GM19397 (cell line): ENCODE results near the gene GATB.

Experiments used
- ATAC-seq: cut with Tn5 transposase; IDR thresholded peaks from one replicate; pipeline ENCODE4 v1.9.1; 2021; ENCODE audit warnings: mild to moderate bottlenecking, moderate library complexity; ENCODE audit not compliant: unreplicated experiment

GATB gene, protein sequence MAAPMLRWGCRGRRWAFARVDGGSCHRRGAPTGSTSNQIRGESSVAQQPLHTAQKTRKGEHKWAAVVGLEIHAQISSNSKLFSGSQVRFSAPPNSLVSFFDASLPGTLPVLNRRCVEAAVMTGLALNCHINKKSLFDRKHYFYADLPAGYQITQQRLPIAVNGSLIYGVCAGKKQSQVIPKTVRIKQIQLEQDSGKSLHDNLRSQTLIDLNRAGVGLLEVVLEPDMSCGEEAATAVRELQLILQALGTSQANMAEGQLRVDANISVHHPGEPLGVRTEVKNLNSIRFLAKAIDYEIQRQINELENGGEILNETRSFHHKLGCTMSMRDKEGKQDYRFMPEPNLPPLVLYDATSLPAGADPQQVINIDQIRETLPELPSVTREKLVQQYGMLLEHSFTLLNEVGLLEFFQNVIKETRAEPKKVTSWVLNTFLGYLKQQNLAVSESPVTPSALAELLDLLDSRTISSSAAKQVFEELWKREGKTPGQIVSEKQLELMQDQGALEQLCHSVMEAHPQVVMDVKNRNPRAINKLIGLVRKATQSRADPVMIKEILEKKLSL

DNA sequence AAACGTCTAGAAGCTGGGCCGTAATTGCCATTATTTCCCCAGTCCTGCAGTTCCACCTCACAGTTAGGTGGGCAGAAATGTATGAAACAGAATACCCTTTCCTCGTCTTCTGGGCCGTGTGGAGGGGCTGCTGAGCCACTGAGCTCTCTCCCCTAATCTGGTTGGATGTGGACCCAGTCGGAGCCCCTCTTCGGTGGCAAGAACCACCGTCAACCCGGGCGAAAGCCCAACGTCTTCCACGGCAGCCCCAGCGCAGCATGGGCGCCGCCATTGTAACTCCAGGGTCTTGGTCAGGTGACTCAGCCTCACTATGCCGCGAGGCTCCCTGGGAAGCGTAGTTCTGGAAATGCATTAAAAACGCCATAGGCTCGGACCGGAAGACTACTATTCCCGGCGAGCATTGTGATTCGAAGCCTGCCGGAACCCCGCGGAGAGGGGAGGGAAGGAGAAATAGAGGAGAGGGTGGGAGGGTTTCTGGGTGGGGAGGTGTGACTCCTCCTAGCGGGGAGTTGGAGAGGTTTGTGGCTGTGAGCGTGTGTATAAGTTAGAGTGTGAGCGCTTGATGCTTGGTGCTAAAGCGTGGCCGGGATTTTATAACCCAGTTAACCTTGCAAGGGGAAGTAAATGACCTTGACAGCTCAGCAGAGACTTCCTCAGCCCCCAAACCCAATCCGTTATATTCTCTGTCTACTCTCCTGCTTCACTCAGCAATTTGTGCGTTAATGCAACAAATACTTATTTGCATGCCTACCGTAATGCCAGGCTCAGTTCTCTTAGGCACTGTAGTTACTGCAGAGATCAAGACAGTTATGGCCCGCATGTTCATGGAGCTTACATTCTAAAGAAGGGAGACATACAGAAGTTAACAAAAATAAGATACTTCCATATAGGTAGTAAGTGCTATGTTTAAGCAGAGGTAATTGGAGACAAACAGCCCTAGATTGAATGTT, at the start of gene GATB:
GATB (minus strand) TSS at position 296 of the 950 bp plus-strand sequence; CDS start at position 271, 25 bp downstream.
- ATAC-seq: peak; percentile 100

DNA sequence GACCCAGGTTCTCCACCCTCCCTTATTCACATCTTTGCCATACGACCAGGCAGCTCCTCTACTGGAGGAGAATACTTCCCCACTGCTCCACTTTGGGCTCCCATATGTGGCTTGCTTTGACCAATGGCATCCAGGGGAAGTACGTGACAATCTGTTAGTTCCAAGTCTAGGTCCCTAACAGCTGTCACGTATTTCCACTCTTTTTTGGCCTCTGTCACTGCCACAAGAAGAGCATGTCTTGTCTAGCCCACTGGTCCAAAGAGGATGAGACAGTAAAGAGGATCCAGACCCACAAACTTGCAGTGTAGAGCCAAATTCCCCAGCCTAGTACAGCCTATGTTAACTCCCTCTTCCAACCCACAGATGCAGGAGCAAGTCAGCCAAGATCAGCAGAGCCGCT, 49.7 kb upstream of the GATB start:
- no peak for ATAC-seq

DNA sequence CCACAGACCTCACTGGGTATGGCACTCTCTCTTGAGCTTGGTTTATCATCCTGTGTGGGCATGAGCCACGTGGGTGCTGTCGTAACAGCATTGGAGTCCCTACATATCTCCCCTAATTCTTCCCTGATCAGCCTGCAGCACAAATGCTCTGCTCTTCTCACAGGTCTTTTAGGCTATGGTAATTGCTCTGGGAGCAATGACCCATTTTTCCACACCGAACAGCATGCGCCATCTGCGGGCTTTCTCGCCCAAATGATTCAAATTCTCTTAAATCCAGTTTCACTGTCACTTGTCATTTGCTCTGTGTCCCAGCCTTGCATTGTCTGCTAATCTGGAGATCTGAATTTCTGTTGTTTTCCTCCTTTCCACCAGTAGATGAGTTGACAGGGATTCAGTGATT, 48.9 kb upstream of the GATB start:
- ATAC-seq: no peak

DNA sequence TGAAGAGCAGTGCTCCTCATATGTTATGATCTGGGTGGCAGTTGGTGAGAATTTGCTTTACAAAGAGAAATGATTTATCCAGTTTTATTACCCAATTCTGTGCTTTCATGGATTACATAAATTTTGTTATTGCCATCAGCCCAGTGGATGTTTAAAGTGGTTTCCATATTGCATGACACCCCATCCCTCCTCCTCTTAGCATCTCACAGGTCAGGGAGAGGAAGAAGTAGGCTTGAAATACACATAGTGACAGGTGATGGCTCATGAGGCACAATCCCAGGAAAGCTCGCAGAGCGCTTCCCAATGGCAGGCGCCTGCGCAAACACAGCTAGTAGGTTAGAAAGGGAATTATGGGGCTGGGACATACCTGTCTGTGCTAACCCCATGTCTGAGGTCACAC, 47.7 kb upstream of the GATB start:
- no peak for ATAC-seq

DNA sequence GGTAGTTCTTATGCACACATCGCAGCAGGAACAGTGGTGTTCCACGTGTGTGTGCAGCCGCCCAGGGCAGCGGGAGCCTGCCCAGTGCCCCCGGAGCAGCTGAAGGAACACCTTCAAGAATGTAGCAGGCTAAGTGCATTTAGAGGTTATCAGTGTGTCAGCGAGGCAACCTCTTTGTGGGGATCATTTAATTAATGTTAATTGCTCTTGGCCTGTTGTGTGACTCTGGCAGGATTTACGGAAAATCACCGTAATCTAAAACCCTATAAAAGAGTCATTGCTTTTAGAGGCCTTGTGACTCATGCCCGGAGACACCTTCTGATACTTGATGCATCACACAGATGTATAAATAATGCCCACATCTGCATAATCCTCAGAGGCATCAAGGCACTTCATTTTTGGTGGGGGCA, 47.3 kb upstream of the GATB start:
- ATAC-seq: no peak

DNA sequence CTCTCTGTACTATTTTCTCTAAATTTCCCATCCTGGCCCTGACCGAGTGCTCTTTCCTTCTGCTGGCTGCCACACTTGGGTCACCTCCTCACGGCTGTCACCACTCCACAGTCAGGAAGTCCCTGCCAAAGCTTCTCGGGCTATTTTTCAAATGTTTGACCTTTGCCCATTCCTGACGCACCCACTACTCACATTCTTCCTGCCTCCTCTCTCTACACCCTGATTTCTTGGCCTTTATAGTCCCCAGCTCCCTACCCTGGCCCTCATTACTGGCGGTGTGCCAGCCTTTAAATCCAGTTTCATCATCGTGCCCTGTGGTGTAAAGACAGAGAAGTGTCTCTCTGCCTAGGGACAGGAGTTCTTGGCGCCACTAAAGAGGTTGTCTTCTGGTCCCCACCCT, 46.4 kb upstream of the GATB start:
- ATAC-seq: no peak

DNA sequence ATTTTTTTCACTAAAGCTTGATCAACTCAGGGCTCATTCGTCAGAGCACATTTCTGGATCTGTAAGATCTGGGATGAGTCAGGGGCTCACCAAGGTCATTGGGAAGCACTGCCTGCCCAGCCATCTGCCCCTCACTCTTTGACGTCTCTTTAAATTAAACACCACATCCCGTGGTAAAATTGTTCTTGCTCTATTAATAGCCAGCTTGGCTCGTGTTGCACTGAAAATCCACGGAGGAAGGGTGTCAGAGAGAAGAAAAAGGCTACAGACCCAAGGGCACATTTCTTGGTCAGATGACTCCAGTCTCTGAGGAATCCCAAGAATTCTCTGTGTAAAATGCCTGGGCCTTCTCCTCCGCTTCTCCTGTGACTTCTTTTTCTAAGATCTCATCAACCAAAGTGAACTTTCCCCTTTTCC, 45.7 kb upstream of the GATB start:
- ATAC-seq: no peak

DNA sequence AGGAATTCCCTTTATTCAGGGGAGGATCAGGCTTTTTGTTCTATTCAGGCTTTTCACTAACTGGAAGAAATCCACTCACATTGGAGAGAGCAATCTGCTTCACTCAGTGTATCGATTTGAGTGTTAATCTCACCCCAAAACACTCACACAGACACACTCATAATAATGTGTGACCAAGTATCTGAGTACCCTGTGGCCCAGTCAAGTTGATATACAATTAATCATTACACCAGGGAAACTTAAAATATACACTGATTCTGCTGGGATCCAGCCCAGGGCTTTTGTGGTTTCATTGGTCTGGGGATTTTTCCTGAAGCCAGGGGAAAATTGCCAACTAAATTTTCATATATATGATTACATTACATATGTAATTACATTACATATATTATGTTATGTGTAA, 44.0 kb upstream of the GATB start:
- ATAC-seq: no peak

DNA sequence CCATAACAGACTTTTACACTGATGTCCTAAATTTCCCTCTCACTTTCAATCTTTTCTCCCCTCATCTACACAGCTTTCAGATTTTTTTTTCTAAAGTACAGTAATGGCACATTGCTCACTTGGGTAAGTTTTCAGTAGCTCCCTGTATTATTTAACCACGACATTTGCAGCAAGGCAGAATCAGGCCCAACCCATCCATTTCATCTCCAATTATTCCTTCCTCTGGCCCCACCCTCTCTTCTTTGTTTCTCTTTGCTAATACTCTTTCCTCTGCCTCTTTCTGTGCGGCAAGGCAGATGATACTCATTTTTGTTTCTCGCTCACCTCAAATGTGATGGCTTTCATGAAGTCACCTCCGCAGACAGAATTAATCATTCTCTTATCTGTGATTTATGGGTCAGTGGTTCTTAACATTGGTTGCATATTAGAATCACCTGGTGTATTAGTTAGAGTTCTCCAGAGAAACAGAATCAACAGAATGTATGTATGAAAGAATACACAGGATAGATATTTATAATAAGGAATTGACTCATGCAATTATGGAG, 43.4 kb upstream of the GATB start:
- no peak for ATAC-seq

DNA sequence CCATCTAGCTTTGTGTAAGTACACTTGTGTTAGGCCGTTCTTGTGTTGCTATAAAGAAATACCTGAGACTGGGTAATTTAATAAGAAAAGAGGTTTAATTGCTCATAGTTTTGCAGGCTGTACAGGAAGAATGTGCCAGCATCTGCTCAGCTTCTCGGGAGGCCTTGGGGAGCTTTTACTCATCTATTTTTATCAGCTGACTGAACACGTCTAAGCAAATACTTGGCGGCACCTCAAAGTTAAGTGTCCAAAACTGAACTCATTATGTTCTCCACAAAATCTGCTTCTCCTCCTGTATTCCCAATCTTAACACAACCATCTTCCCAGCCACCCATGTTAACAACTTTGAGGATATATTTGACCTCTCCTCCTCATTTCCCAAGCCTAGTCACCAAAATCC, 42.4 kb upstream of the GATB start:
- ATAC-seq: no peak

DNA sequence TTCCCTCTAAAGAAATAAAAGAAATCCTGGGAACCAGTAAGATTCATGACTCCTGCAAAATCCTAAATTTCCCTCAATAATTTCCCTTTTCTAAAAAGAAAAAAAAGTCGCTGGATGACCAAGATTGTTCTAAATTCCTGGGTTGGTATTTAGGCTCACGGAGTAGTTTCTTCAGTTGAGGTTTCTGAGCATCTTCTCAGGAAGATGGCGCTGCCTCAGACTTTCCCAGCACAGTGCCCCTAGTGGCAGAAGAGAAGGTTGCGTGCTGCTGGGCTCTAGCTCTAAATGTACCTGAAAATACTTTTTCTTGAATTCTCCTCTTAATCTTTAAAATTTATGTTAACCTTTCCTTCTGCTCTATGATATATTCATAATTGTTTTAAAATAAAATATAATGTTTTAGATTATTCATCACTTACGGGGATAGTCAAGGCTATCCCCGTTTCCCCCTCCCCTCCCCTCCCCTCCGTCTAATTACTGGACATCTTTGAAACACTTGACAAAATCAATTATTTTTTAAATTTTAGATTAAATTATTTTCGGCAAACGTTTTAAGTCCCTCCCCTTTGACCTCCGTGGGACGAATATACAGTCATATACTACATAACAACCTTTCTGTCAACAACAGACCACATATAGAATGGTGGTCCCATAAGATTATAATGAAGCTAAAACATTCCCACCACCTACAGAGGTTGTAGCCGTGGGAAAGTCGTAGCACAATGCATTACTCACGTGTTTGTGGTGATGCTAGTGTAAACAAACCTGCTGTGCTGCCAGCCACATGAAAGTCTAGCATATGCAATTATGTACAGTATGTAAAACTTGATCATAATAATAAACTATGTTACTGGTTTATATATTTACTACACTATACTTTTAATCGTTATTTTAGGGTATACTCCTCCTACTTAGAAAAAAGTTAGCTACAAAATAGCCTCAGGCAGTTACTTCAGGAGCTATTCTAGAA, 41.0 kb upstream of the GATB start:
- no peak for ATAC-seq

DNA sequence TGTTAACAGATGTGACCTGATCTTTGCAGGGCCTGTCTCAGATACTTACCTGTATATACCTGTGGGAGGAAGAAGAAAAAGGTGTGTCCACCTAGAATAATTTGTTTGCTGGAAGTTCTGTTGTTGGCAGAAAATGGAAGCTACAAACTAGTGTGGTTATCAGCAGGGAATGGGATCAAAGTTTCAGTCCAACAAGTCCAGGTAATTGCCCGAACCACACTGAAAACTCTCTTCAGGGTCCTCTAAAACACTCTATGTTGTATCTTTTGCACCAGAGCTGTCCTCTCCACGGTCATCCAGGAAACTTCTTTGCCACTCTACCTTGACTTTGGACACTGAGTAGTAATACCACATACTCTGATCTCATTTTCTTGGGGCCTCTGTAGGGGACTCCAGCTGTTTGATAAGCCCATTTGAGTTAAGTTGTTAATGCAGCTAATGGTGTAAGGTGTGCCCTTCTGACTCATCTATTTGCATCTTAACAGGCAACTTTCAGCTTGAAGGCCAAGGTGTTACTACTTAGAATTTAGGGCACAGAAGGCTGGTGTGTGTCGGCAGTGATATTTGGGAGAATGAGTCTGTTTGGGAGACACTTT, 38.7 kb upstream of the GATB start:
- no peak for ATAC-seq

DNA sequence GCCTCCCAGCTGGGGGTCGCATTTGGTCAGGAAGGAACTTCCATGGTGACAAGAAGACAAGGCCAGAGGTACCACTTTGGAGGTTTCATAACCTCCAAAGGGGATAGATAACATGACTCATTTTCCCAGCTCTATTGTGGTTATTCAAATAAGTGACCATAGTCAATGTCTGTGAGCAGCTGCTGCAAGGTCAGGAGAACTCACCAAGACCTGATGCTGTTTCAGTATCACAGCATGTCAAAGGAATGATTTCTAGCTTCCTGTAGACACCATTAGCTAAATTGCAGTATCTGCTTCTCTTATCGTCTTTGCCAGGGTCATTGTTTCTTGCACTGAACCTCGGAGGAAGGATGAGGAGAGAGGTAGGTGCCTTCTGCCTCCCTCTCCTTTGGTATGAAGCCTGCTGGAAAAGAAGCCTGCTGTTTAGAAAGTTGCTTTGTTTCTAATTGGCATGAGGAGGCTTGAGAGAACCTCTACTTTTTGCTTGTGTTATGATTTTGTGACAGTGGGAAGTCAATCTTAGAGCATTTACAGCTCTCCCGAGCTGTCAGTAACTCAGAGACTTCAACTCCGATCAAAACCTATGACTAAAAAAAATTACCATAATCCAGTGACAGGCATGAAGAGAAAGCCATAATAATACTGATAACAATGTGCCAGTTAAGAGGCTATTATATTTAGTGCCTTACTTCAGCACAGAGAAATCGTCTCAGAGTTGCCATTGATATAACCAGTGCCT, 38.0 kb upstream of the GATB start:
- ATAC-seq: peak; percentile 80

DNA sequence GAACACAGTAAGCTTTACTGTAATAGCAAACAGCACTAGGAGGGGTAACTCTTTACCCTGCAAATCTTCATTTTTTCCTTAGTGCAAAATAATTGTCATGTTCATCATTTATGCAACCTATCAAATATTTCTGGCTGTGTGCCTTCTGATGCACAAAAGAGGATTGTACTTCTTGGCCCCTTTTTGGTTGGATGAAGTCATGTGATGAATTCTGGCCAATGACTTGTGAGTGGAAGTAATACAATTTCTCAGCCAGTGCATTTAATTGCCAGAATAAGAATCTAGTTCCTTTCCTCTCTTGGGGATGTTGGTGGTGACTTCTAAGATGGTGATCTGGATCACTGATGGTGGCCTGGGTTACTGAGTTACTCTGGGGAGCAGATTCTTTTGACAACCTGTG, 37.0 kb upstream of the GATB start:
- no peak for ATAC-seq

DNA sequence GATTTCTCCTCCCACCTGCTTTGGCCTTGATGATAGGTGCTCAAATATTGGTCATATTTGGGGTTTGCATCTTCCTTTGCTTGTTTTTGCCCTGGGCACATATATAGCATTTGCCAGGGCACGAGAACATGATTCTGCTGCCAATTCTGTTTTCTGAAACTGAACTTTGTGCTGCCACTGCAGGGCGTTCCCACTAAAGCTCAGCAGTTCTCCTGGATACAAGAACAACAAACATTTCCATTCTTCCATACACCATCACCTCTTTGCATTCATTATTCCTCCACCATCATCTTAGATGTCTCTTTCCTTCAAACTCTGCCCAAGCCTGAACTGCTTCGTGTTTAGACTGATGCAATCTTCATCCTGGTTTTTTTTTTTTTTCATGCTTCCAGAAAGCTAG, 36.3 kb upstream of the GATB start:
- no peak for ATAC-seq

DNA sequence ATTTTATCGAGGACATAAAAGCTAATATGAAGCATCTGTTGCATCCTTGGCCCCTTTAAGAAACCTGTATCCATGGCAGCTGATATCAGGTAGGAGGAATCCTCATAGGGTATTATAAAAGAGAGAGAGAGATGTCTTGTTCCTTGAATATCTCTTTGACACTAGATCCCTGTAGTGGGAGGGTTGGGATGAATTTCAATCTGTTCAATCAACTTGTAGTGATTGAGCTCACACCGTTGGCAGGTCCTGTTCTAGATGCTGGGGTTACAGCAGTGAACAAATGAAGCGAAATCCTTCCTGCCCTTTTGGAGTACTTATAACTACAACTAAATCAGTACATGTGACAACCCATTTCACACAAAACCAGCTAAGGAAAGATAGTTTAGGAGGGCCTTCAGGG, 35.3 kb upstream of the GATB start:
- ATAC-seq: no peak

DNA sequence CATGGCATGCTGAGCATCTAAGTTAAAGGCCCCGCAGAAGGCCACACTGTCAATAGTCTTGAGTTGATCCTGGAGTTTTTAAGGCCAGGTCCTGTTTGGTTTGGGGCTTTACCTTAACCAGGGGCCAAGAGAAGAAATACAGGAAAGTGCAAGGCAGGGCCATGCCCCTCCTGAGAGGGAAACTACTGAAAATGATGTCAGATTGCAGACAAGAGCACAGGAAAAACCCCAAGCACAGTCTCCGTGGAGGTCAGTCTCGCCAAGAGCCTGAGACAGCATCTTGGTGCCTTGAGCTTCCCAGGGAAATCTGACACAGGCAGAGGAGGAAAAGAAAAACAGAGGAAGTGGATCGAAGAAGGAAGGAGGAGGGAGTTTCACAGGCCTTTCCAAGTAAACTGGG, 32.2 kb upstream of the GATB start:
- no peak for ATAC-seq

DNA sequence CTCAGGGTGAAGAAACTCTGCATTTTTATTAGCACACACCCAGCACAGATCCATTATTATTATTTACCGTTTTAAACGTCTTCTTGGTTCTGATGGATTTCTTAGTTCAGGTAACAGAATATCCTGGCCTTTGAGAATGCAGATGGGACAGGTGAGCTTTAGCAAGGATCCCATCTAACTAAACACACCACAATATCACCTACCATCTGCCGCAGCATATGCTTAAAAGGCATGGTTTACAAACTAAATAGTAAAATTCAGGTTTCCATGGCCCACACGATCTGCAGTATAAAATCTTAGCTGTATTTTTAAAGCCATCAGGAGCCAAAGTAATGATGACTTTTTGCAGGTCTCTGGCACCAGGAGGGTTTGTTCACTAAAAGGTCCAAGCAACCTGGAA, 31.7 kb upstream of the GATB start:
- no peak for ATAC-seq

DNA sequence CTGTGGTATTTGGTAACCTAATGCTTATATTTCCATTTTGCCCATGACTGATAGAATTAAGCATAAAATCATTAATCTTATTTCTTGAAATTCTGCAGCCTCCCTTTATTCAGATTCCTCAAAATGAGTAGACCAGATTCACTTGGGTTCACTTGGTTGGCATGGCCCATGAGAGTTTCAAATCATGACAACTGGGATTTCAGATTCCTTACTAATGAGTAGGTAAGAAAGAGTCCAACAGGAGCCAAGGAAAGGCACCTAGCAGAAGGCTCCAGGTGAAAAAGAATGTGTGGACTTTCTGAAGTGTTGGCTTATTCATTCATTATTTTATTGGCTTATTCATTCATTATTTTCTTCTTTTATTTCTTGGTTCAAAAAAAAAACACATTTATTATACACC, 27.2 kb upstream of the GATB start:
- no peak for ATAC-seq
